GM18868 (cell line): ENCODE data around the gene PRCC.

ENCODE experiments used
- ATAC-seq: cut with Tn5 transposase; IDR thresholded peaks from one replicate; pipeline ENCODE4 v1.9.1; 2021; ENCODE audit warnings: mild to moderate bottlenecking, moderate library complexity; ENCODE audit not compliant: unreplicated experiment

The PRCC gene

DNA sequence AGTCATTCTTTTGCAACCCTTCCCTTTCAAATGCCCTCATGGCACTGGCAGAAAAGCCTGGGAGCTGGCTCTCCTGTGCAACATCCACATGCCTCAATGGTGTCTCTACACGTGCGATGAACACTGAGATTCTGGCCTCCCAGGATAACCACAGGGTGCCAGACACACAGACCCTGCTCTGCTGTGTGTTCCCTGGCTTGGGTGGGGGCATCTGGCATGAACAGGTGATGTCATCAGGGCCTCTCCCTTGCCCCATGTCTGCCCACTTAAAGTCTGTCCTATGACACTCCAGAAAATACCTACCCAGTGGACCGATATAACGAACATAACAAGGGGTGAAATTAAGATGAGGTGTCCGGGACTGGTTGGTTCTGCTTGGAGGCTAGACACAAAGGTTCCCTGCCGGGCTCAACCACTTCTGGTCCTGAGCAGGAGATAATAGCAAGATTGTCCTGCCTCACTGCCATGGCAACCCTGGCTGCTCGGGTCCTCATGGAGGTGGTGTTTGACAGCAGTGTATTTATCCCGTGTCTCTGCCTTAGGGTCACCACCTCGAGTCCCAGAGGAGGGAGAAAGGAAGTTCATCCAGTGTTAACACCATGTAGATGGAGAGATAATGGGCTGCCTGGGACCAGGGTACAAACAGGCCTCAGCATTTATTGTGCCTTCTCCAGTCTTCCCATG is 72.2 kb downstream of the PRCC start:
- ATAC-seq, result no peak

DNA sequence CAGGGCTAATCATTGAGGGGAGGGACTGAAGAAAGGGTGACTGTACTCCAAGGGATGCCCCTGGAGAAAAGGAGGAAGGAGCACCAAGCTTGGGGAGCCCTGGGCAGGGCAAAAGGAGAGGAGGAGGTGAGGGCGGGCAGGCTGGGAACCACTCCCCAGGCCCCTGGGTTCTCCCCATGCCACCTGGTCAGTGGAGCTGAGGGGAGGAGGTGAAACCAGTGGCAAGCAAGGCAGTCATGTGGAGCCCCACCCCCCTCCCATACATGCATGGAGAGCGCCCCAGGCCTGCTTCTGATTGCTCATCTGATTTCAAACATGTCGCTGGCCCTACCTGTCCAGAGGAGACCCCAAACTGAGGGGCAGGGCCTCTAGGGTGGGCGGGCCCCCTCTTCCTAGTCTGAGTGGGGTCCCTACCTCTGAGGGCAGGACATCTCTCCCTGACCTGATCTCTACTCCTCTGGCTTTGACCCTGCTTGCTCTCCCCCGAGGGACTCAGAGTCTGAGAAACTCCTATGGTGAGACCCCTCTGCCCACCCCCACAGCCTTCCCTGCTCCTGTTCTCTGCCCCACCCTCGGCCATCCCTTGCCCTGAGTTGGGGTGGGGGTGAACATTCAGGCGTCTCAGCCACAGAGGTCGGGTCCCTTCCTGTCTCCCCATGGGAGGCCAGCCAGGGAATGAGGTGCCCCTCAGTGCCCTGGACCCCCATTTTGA is 73.0 kb downstream of the PRCC start:
- ATAC-seq, result no peak

DNA sequence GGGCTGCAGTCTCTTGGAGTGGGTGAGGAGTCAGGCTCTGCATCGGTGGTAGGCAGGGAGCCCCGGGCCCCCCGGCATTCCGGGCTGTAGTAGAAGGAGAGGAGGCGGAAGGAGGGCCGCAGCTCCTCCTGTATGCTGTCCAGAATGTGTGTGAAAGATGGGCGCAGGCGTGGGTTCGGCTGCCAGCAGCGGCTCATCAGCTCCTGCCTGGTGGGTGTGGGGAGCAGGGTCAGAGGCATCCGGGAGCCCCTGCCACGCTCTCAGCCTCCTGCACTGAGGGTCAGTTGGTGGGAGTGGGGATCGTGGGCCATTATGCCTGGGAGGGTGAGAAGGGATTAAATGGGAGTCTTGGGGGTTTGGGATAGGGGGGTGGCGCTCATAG is 73.6 kb downstream of the PRCC start:
- no peak for ATAC-seq

DNA sequence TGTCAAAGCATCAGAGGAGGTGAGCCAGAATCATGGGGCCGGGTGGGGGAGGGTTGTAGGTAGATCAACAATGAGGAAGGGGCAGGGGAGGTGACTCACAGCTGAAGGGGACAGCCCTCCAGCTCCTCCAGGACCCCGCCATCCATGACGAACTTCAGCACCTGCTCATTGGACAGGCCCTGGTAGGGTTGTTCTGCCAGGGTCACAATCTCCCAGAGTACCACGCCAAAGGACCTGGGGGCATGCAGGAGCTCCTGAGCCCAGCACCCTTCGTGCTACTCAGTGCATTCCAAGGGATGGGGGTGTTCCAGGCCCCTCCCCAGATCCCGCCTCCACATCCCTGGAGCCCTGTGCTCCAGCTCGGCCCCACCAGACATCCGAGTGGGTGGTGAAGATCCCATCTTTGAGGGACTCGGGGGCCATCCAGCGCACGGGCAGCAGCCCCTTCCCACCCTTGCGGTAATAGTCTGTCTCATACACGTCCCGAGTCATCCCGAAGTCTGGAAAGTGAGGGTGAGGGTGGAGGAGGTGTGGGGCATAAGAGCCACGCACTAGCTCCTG is 74.0 kb downstream of the PRCC start:
- no peak for ATAC-seq

DNA sequence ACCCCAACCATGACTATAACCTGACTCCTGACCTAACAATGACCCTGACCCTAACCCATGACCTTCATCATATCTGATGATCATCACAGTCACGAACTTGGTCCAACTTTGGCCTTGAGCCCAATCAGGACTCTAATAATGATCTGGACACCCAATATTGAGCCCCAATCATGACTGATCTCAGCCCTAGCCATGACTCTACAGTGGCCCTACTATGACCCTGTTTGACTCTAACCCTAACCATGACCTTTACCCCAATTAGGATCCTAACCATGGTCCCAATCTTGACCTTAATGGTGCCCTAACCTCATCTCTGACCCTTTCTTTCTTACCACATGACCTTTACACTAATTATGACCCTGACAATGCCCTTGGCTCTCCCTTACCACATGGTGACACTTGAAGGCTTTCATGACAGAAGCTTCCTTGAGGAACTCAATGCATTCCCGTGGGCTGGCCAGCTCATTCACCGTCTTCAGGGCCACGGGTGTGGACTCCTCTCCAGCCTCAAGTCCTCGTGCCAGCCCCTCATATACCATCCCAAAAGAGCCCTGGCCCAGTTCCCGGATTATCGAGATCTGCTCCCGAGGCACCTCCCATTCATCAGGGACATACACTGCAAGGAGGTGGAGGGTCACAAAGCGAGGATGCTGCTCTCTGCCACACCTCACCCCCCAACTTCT is 75.4 kb downstream of the PRCC start:
- no peak for ATAC-seq

DNA sequence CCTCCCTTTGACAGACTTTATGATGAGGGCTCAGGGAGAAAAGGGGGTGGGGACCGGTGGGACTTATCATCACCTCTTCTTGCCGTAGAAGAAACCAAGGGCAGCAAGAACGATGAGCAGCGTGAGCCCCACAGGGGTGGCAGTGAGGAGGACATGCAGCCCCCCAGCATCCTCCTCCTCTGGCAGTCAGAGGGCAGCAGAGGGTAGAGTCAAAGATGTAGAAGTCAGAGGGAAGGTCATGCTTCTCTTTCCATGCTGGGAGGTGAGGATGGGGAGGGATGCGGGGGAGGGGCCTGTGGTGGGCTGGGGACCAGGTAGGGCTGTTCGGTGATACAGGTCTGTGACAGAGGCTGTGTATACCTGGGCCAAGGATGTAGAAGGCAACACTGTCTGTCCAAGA is 76.8 kb downstream of the PRCC start:
- no peak for ATAC-seq

DNA sequence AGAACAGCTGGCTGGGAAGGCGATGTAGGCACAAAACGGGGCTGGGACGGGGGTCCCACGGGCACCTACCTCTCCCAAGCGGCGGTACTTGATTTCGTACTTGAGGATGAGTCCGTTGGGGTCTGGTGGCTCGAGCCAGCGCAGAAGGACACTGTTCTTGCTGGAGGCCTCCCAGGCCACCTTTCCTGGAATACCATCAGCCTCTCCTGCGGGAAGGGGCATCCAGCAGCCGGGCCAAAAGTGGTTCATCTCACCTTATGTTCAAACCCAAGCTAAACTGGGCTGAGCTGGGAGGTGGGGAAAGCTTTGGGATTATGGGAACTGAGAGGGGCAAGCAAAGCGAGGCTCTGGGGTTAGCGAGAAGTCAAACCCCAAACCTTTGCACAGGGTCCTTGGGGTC is 77.3 kb downstream of the PRCC start:
- ATAC-seq, result no peak

DNA sequence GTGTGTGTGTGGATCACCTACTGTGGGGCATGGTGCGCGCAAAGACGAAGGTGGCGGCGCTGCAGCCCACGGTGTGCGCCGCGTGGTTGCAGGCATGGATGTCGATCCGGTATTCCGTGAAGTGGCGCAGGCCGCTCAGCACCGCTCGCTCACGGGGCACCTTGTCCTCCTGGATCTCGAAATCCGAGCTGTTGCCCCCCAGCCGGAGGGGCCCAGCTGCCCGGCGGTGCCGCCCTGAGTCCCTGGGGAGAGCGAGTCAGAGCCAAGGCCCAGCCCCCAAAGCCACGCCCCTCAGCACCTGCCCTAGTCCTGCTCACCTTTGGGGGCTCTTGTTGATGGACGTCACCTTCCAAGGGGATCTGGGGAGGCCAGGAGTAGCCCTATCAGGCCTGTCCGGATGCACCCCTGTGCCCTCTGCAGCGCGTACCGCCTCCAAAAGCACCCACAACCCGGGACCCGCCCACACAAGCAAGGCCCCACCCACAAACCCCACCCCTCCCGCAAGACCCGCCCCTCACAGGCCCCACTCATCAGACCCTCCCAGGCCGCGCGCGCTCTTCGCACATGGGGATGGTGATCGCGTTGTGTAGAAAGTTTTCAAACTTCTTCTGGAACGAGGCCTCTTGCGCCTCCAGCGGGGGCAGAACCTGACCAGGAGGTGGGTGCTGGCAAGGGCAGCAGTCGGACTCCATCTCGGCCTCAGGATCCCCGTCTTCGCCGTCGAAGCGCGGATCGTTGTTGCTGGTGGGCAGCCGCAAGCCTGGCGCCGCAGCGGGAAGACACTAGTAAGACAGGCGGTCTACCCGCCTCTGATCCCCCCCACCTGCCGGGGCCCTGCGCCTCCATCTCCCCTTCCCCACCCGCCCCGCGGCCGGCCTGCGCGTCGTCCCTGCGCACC is 78.0 kb downstream of the PRCC start:
- no peak for ATAC-seq

DNA sequence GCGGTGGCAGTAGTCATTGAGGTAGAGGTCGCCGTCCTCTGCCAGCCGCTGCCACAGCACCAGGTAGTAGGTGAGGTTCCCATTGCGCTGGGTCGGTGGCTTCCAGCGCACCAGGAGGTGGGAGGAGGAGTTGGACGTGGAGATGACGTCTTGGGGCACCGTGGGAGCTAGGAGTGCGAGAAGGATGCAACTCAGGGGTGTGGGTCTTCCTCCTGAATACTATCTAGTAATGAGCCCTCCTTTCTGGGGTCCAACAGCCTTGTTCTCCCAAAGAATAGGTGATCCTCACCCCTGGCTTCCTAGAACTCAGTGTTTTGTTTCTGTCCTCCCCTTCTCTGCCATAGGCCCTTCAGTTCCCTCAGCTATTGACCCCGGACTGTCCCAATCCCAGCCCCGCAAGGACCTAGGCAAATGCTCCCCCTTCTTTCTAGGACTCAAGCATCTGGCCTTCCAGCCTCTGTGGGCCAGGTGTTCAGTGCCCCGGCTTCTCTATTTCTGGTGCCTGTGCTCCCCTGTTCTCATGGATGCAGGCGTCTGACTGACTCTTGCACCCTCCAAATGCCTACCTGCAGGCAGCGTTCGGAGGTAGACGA is 78.7 kb downstream of the PRCC start:
- ATAC-seq, result no peak

DNA sequence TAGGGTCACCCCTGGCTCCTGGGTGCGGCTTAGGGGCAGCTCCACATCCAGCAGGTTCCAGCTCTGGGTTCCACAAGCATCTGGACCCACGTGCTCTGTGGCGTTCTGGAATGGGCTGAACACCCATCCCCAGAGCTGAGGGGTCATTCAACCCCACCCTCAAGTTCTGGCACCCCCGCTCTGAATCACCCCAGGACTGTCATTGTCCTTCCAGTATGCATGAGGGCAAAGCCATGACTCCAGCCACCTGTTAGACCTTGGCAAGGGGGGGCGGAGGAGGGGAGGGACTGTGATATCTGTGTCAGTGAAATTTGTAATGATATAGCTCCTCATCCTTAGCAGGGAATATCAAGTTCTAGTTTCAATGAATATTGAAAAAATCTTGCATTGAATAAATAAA is 79.3 kb downstream of the PRCC start:
- ATAC-seq, result no peak

DNA sequence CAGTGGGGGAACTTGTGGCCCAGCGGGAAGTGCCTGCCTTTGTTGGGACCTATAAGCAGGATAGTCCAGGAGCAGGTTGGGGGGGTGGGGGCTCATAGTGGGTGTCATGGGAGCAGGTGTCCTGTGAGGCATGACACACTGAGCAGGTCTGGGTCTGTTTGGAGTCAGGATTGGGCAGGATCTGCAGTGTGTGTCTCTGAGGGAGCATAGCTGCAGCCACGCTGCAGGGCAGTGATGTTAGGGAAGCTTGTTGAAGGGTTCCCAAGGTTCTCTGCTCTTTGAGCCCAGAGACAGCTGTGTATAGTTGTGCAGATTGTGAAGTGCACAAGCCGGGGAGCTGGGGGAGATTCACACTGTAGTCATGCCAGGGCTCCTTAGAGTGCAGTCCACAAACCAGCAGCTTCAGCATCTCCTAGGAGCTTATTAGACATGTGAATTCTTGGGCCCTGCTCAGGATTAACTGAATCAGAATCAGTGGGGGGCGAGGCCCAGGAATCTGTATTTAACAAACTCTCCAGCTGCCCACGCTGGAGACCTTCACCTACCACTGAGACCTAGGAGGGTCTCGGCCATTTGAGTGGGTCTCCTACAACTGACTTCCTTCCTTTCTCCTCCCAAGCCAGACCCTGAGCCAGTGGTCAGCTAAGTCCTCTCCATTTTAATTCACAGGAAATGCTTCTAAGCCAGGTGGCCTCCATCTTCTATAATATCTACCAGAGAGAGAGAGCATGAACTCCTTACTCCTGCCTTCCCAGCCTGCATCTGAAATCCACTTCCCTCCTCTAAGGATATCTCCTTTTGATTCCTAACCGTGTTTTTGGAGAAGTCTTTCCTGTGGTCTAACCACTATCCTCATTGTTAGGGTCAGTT is 80.5 kb downstream of the PRCC start:
- ATAC-seq, result no peak

DNA sequence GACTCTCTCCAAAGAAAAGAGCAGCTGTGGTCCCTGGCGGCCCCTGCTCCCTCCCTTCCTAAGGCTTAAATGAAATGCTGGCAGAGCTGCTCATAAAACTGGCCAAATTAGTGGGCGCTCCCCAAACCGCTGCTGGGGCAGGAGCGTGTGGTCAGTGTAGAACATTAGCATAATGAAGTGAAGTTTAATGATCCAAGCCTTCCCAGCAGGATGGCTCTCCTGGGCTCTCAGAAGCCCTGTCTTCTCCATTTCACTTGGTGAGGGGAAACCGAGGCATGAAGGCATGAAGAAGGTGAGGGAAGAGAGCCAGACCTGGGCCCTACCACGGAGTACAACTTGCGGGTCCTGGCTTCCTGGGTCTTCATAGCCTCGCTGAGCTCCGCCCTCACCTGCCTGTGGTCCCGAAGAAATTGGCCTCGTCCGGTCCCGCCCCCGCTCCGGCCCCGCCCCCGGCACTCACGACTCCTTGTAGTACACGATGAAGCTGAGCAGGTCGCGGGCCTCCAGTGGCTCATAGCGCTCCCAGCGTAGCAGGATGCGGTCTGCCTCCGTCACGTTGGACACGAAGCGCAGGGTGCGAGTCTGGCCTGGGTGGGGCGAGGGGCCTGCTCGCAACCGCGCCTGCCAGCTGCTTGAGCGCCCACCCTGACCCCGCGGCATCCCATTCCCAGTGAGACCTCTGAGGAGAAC is 81.3 kb downstream of the PRCC start:
- no peak for ATAC-seq

DNA sequence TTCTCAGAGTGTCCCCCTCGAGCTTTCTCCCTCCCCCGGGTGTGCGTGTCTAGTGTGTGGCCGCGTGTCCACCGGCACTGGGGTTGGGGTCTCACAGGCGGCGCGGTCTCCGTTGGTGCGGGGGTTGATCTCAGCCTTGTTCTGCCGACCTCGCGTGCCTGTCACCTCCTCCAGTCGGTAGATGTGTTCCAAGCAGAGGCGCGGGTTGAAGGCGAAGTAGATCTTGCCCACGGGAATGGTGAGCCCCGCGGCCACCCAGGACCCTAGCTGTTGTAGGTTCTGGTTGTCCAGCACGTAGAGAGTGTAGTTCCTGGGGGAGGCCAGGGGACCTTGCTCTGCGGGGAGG is 81.8 kb downstream of the PRCC start:
- no peak for ATAC-seq
